Measurements from ENCODE around the gene AGPAT4.

DNA sequence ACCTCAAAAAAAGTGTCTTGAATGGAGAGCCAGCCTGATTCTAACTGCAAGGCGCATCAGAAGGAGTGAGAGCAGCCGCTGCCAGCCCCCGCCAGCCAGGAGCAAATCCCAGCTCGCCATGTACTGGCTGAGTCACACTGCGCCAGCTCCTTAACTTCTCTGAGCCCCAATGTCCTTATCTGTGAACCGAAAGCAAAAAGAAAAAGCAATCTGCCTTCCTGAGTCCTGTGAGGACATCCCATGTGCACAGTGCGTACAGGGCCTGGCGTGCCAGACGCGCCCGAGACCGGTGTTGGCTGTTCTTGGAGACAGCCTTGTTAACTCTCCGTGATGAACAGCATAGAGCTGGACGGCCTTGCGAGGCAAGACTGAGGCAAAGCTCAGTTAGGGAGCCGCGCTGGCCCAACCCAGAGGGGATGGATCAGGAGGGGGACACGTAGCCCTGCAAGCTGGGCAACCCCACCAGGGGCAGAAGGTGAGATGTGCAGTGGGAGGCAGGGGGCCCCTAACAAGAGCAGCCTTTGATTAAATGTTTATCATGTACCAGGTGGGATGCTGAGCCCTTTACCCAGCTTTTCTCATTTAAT lies 122.7 kb downstream of the AGPAT4 start:
- TF ChIP-seq POLR2A (IDR thresholded peaks at IDR 0.05; ENCODE audit: low read depth, low read length), result no peak
- no peak for TF ChIP-seq JUN (IDR thresholded peaks at IDR 0.05; ENCODE audit: borderline replicate concordance, insufficient read depth, insufficient read length, low read depth)
- TF ChIP-seq, protein P1, sequence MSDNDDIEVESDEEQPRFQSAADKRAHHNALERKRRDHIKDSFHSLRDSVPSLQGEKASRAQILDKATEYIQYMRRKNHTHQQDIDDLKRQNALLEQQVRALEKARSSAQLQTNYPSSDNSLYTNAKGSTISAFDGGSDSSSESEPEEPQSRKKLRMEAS (IDR thresholded peaks at IDR 0.05; ENCODE audit: insufficient read depth, insufficient read length), result no peak
- TF ChIP-seq, protein P2, sequence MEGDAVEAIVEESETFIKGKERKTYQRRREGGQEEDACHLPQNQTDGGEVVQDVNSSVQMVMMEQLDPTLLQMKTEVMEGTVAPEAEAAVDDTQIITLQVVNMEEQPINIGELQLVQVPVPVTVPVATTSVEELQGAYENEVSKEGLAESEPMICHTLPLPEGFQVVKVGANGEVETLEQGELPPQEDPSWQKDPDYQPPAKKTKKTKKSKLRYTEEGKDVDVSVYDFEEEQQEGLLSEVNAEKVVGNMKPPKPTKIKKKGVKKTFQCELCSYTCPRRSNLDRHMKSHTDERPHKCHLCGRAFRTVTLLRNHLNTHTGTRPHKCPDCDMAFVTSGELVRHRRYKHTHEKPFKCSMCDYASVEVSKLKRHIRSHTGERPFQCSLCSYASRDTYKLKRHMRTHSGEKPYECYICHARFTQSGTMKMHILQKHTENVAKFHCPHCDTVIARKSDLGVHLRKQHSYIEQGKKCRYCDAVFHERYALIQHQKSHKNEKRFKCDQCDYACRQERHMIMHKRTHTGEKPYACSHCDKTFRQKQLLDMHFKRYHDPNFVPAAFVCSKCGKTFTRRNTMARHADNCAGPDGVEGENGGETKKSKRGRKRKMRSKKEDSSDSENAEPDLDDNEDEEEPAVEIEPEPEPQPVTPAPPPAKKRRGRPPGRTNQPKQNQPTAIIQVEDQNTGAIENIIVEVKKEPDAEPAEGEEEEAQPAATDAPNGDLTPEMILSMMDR (IDR thresholded peaks at IDR 0.05; ENCODE audit: extremely low read depth in 1 of 2, insufficient read depth in 1 of 2, low read depth in 1 of 2, low read length in 2 of 2), result no peak
- no peak for TF ChIP-seq GATA2 (IDR thresholded peaks at IDR 0.05; ENCODE audit: insufficient read depth, insufficient read length, low read depth, low read length)
- TF ChIP-seq POLR2AphosphoS5 (IDR thresholded peaks at IDR 0.05; ENCODE audit: insufficient read depth, low read depth, low read length), result no peak
- no peak for TF ChIP-seq EZH2 (IDR thresholded peaks at IDR 0.05; ENCODE audit: borderline replicate concordance, low read depth, low read length, severe bottlenecking)
- no peak for TF ChIP-seq MYC (IDR thresholded peaks at IDR 0.05; ENCODE audit: low read depth, low read length)
